Cardiac fibroblast (primary cell): Measurements from ENCODE around the gene NMNAT2.
A peak's percentile ranks its signal among the peaks of the same experiment; 100 is the strongest.

Experiments
- DNase-seq, 2 donors: peaks; one replicate each; pipeline versions ENCODE4 v3.0.0 to v3.0.0-alpha.2; 2010; ENCODE audit warnings: low read depth in 2 of 2
- H3K4me3 ChIP-seq, 2 donors: replicated peaks in 1 of 2; 1 replicate in 1 of 2; 2 replicates in 1 of 2; pipeline ENCODE4 v1.5.1; 2011; ENCODE audit warnings: low read depth in 2 of 2, low read length in 2 of 2, mild to moderate bottlenecking in 2 of 2, moderate library complexity in 1 of 2
- TF ChIP-seq, protein P1 (sequence below): IDR thresholded peaks from one replicate; pipeline ENCODE4 v1.5.1; 2011; ENCODE audit warnings: low read depth, mild to moderate bottlenecking, low read length, inconsistent platforms

The NMNAT2 gene

DNA sequence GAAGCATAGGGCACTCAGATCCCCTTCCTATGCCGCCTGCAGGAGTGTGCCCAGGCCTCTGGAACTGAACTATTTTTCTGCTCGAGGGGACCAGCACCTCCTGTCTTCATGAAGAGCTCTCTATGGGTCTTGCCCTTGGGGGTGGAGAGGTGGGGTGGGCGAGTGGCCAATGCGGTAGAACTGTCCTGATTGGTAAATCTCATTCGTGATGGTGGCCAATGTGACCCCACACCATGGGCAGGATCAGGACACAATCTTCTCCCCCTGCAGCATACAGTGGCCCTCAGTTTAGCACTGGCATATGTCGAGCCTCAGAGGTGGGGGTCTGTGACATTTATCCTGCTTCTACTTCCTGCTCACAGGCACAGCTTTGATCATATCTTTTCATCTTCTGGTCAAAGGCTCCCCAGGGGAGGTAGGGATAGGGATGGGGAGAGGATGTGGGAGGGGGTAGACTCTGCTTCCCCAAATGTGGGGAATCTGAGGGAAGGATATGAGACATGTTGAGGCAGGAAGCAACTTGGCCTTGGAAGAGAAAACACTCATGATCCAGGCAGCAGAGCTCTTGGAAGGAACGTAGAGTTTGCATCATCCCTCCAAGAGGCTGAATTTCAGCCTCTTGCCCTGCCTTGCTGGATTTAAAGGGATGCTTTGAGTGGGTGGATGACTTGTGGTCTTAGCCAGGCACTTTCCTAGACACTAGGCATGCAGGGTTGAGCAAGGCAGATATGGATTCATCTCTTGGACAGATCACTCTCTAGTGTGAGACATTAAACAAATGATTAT is 150.3 kb downstream of the NMNAT2 start:
- TF ChIP-seq, protein P1, sequence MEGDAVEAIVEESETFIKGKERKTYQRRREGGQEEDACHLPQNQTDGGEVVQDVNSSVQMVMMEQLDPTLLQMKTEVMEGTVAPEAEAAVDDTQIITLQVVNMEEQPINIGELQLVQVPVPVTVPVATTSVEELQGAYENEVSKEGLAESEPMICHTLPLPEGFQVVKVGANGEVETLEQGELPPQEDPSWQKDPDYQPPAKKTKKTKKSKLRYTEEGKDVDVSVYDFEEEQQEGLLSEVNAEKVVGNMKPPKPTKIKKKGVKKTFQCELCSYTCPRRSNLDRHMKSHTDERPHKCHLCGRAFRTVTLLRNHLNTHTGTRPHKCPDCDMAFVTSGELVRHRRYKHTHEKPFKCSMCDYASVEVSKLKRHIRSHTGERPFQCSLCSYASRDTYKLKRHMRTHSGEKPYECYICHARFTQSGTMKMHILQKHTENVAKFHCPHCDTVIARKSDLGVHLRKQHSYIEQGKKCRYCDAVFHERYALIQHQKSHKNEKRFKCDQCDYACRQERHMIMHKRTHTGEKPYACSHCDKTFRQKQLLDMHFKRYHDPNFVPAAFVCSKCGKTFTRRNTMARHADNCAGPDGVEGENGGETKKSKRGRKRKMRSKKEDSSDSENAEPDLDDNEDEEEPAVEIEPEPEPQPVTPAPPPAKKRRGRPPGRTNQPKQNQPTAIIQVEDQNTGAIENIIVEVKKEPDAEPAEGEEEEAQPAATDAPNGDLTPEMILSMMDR: no peak
- no peak overlapping the region for H3K4me3 ChIP-seq
- DNase-seq: peak; percentile 96 to 97

GRCh38 chr1:183263886-183264602 is 154.1 kb downstream of the NMNAT2 start:
- TF ChIP-seq, protein P1: no peak
- no peak for DNase-seq
- no peak overlapping the region for H3K4me3 ChIP-seq

GRCh38 chr1:183262628-183263200 is 155.5 kb downstream of the NMNAT2 start:
- no peak overlapping the region for H3K4me3 ChIP-seq
- DNase-seq: no peak
- TF ChIP-seq, protein P1: no peak

- no peak for DNase-seq
- TF ChIP-seq, protein P1: no peak
- H3K4me3 ChIP-seq: no peak overlapping the region
Measured at GRCh38 chr1:183259924-183260323, 158.3 kb downstream of the NMNAT2 start.

- TF ChIP-seq, protein P1: no peak
- no peak overlapping the region for H3K4me3 ChIP-seq
- DNase-seq: no peak
Measured at GRCh38 chr1:183255073-183255472, 163.1 kb downstream of the NMNAT2 start.

DNA sequence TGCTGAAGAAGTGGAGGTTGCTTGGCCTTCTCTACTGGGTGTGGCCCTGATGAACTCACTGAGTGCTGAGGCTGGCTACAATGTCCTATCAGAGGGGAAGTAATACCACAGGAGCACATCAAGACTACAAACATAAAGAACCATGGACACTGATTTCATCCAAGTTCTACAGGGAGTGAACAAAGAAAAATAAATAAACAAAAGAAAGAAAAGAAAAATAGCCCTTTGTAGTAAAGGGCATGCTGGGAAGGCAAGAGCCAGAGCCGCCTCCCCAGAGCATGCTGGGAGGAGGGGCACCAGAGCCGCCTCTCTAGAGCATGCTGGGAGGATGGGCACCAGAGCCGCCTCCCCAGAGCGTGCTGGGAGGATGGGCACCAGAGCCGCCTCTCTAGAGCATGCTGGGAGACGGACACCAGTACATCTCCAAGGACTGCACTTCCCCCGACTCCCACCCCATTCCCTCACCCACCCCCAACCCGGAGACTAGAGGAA is 166.2 kb downstream of the NMNAT2 start:
- DNase-seq: no peak
- no peak overlapping the region for H3K4me3 ChIP-seq
- TF ChIP-seq, protein P1: no peak
